AG09309 (cell line): ENCODE measurements around the gene ZFP30.

ENCODE experiments used
- DNase-seq: peaks from one replicate; pipeline ENCODE4 v3.0.0-alpha.2; 2010; ENCODE audit warnings: low read depth
- H3K4me3 ChIP-seq: 2 replicates; pipeline ENCODE4 v1.5.1; 2011; ENCODE audit warnings: mild to moderate bottlenecking, low read depth, low read length, moderate library complexity; ENCODE audit not compliant: control insufficient read depth
- TF ChIP-seq, protein P1 (sequence below): IDR thresholded peaks from 2 replicates; pipeline ENCODE4 v1.5.1; 2011; ENCODE audit warnings: mild to moderate bottlenecking, low read depth, low read length, inconsistent platforms; ENCODE audit not compliant: insufficient read depth, control insufficient read depth; ENCODE audit errors: missing control alignments

ZFP30 gene

DNA sequence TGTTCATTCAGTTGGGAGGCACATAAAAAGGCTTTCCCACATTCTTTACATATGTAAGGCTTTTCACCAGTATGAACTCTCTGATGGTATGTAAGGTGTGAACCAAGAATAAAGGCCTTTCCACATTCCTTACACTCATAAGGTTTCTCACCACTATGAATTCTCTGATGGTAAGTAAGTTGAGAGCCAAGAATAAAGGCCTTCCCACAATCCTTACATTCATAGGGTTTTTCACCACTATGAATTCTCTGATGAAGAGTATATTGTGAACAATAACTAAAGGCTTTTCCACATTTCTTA is 89.9 kb downstream of the ZFP30 start:
- DNase-seq = no peak
- H3K4me3 ChIP-seq = no peak overlapping the region
- TF ChIP-seq, protein P1, sequence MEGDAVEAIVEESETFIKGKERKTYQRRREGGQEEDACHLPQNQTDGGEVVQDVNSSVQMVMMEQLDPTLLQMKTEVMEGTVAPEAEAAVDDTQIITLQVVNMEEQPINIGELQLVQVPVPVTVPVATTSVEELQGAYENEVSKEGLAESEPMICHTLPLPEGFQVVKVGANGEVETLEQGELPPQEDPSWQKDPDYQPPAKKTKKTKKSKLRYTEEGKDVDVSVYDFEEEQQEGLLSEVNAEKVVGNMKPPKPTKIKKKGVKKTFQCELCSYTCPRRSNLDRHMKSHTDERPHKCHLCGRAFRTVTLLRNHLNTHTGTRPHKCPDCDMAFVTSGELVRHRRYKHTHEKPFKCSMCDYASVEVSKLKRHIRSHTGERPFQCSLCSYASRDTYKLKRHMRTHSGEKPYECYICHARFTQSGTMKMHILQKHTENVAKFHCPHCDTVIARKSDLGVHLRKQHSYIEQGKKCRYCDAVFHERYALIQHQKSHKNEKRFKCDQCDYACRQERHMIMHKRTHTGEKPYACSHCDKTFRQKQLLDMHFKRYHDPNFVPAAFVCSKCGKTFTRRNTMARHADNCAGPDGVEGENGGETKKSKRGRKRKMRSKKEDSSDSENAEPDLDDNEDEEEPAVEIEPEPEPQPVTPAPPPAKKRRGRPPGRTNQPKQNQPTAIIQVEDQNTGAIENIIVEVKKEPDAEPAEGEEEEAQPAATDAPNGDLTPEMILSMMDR = no peak

DNA sequence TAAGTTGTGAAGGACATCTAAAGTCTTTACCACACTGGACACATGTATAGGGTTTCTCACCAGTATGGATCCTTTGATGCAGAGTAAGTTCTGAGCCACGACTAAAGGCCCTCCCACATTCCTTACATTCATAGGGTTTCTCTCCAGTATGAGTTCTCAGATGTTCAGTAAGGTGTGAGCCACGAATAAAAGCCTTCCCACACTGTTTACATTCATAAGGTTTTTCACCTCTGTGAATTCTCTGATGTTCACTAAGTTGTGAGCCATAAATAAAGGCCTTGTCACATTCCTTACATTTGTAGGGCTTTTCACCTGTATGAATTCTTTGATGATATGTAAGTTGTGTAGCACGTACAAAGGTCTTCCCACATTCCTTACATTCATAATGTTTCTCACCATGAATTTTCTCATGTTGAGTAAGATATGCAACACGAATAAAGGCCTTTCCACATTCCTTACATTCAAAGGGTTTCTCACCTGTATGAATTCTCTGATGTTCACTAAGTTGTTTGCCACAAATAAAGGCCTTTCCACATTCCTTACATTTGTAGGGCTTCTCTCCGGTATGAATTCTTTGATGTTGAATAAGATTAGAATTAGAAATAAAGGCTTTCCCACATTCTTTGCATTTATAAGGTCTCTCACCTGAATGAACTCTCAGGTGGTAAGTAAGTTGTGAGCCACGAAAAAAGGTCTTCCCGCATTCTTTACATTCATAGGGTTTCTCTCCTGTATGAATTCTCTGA is 90.5 kb downstream of the ZFP30 start:
- TF ChIP-seq, protein P1 = no peak
- H3K4me3 ChIP-seq = no peak overlapping the region
- DNase-seq = no peak
